Effector memory CD8-positive, alpha-beta T cell (primary cell): Measurements from ENCODE around the gene APBB1IP.
"Not testable (repeated sequence)": the region's sequence is repeated elsewhere in the genome, so short reads cannot be mapped to it uniquely, and the experiment has no call there.

Source experiments
- ATAC-seq: fragments of 150-1000 bp; cut with Tn5 transposase; replicated peaks from 2 replicates; pipeline ENCODE4 v1.10.0; 2021; ENCODE audit warnings: mild to moderate bottlenecking, moderate library complexity
- DNase-seq, 3 experiments: peaks; one replicate each; pipeline ENCODE4 v3.0.0; 2021
- H3K27ac Mint-ChIP-seq, 2 donors: one replicate each; pipeline ENCODE4 v1.8.0; 2022; ENCODE audit warnings: mild to moderate bottlenecking in 2 of 2, mixed read lengths in 2 of 2, moderate library complexity in 2 of 2
- H3K27me3 Mint-ChIP-seq, 2 donors: one replicate each; pipeline ENCODE4 v1.8.0; 2022; ENCODE audit warnings: mixed read lengths in 2 of 2
- H3K36me3 Mint-ChIP-seq: one replicate; pipeline ENCODE4 v1.8.0; 2022; ENCODE audit warnings: mild to moderate bottlenecking, moderate library complexity, mixed read lengths; ENCODE audit not compliant: insufficient read depth
- H3K4me1 Mint-ChIP-seq, 2 donors: one replicate each; pipeline ENCODE4 v1.8.0; 2022; ENCODE audit warnings: low read depth in 2 of 2, mixed read lengths in 2 of 2
- H3K4me3 Mint-ChIP-seq, 2 donors: one replicate each; pipeline ENCODE4 v1.8.0; 2022; ENCODE audit warnings: mild to moderate bottlenecking in 2 of 2, mixed read lengths in 2 of 2, moderate library complexity in 2 of 2
- H3K9me3 Mint-ChIP-seq, 2 donors: one replicate each; pipeline ENCODE4 v1.8.0; 2022; ENCODE audit warnings: mixed read lengths in 2 of 2

Gene APBB1IP

DNA sequence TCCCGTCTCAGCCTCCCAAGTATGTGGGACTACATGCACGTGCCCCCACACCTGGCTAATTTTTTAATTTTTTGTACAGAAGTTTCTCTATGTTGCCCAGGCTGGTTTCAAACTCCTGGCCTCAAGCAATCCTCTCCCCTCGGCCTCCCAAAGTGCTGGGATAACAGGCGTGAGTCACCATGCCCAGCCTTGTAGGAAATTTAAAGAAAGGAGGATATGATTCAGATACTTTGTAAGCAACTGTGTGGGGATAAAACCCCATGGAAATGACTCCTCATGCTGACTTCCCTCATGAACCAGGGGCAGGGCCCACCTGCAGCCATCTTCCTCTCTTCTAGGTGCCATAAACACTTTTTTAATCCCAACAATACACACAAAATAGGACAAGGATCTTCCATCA, 50.2 kb downstream of the APBB1IP start:
- H3K4me3 Mint-ChIP-seq: peak overlapping the region in 1 of 2 donors; percentile 16

GRCh38 chr10:26489081-26489480, 50.9 kb downstream of the APBB1IP start:
- H3K4me1 Mint-ChIP-seq: peaks cover 41 to 48% of the 10 kb centered on the region in 2 donors

More for the DNA sequence above, 50.2 kb downstream of the APBB1IP start:
- H3K4me1 Mint-ChIP-seq: peaks cover 45 to 55% of the 10 kb centered on the region in 2 donors
- ATAC-seq (no peak), DNase-seq (no peak)
- H3K27ac Mint-ChIP-seq: peak overlapping the region; percentile 93 to 98
- peaks cover 41% of the 10 kb centered on the region for H3K36me3 Mint-ChIP-seq
- H3K27me3 Mint-ChIP-seq: no peaks in the 10 kb centered on the region
- H3K9me3 Mint-ChIP-seq: no peaks in the 10 kb centered on the region

DNA sequence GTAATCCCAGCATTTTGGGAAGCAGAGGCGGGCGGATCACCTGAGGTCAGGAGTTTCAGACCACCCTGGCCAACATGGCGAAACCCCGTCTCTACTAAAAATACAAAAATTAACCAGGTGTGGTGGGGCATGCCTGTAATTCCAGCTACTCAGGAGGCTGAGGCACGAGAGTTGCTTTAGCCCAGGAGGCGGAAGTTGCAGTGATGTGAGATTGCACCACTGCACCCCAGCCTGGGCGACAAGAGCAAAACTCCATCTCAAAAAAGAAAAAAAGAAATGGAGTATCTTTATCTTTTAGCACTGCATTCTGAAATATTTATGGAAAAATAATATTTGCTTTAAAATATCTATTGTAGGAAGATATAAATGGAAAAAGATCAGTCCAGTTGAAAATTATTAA, 52.2 kb downstream of the APBB1IP start:
- not testable (repeated sequence) for ATAC-seq, DNase-seq, H3K4me3 Mint-ChIP-seq, H3K9me3 Mint-ChIP-seq, H3K27me3 Mint-ChIP-seq
- peaks cover 59% of the 10 kb centered on the region for H3K36me3 Mint-ChIP-seq
- peak overlapping the region; percentile 75 to 98 for H3K27ac Mint-ChIP-seq
- peaks cover 37 to 43% of the 10 kb centered on the region in 2 donors for H3K4me1 Mint-ChIP-seq

More at GRCh38 chr10:26489081-26489480, 50.9 kb downstream of the APBB1IP start:
- Mint-ChIP-seq H3K9me3 (no peaks in the 10 kb centered on the region), H3K27me3 (no peaks in the 10 kb centered on the region), H3K4me3 (peak overlapping the region in 1 of 2 donors; percentile 16), H3K27ac (peak overlapping the region; percentile 93 to 98), H3K36me3 (peaks cover 49% of the 10 kb centered on the region)
- ATAC-seq (no peak), DNase-seq (no peak)

DNA sequence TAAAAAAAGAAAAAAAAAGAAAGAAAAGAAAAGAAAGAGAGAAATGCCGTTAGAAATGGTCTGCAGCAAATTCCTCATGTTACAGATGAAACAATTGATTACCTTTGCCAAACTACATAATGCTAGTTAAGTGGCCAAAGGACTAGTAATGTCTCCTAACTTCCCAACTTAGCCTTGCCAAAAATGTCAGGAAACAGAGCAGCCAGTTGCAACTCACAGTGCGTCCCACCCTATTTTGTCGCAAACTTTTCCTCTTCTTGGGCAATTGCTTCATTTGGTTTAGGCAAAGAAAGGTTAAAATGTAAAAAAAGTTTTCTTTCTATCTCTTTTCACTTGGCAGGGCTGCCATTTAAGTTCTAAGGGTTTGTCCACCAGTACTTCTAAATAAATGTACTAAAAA, 53.1 kb downstream of the APBB1IP start:
- ATAC-seq: no peak
- peaks cover 60% of the 10 kb centered on the region for H3K36me3 Mint-ChIP-seq

DNA sequence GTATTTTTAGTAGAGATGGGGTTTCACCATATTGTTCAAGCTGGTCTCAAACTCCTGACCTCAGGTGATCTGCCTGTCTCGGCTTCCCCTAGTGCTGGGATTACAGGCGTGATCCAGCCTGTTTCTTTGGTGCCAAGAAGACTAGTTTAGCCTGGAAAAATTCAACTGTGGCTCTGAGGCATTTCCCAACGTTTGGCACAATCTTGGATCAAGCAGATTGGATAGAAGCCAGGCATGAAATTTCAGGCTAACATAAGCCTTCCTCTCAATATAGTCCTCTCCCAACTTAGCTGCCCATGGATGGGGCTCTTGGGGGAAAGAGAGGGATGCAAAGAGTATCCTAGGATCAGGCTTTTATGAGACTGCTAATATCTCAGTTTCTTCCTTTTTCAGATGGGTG, 53.8 kb downstream of the APBB1IP start:
- H3K4me1 Mint-ChIP-seq: peaks cover 25 to 30% of the 10 kb centered on the region in 2 donors
- DNase-seq (no peak), ATAC-seq (no peak)
- H3K27ac Mint-ChIP-seq: peak overlapping the region; percentile 35 to 66
- peaks cover 66% of the 10 kb centered on the region for H3K36me3 Mint-ChIP-seq
- H3K27me3 Mint-ChIP-seq: no peaks in the 10 kb centered on the region
- no peaks in the 10 kb centered on the region for H3K9me3 Mint-ChIP-seq
- no peak overlapping the region for H3K4me3 Mint-ChIP-seq

More for the DNA sequence above, 53.1 kb downstream of the APBB1IP start:
- Mint-ChIP-seq H3K4me1 (peaks cover 30 to 37% of the 10 kb centered on the region in 2 donors), H3K9me3 (no peaks in the 10 kb centered on the region), H3K27me3 (no peaks in the 10 kb centered on the region), H3K4me3 (no peak overlapping the region), H3K27ac (peak overlapping the region; percentile 52 to 66)
- DNase-seq: no peak

DNA sequence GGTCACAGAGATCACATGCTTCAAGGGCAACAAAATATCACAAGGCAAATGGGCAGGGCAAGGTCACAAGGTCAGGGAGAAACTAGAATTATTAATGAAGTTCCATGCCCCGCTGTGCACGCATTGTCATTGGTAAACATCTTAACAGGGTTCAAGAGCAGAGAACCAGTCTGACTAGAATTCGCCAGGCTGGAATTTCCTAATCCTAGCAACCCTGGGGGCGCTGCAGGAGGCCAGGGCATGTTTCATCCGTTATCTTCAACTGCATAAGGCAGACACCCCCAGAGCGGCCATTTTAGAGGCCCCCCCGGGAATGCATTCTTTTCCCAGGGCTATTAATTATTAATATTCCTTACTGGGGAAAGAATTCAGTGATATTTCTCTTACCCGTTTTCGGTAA, 54.6 kb downstream of the APBB1IP start:
- Mint-ChIP-seq H3K36me3 (peaks cover 66% of the 10 kb centered on the region), H3K4me1 (peaks cover 18 to 22% of the 10 kb centered on the region in 2 donors), H3K27ac (peak overlapping the region in 1 of 2 donors; percentile 35)
- not testable (repeated sequence) for DNase-seq, H3K4me3 Mint-ChIP-seq, ATAC-seq, H3K9me3 Mint-ChIP-seq, H3K27me3 Mint-ChIP-seq

DNA sequence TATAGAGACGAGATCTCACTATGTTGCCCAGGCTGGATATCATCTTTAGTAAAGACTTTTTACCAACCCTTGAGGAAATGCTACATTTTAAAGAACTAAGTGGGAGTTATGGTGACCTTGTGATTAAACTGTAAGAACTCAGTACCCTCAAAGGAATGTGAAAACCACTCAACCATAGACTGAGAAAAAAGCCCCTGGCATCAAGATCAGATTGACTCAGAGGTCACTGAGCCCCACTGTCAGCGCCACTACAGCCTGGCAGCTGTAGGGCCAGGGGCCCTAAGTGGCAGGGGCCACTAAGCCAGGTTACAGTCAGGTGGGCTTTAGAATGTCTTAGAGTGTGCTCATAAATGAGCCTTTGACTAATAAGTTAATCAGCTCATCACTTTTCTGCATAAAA, 55.9 kb downstream of the APBB1IP start:
- no peak for ATAC-seq
- no peaks in the 10 kb centered on the region for H3K27me3 Mint-ChIP-seq

GRCh38 chr10:26499426-26499825, 61.3 kb downstream of the APBB1IP start:
- peak overlapping the region; percentile 54 to 67 for H3K27ac Mint-ChIP-seq
- peaks cover 92% of the 10 kb centered on the region for H3K36me3 Mint-ChIP-seq
- peaks cover 12 to 23% of the 10 kb centered on the region in 2 donors for H3K4me1 Mint-ChIP-seq
- no peaks in the 10 kb centered on the region for H3K27me3 Mint-ChIP-seq
- no peaks in the 10 kb centered on the region for H3K9me3 Mint-ChIP-seq
- H3K4me3 Mint-ChIP-seq: no peak overlapping the region
- DNase-seq (no peak), ATAC-seq (no peak)

More for the DNA sequence above, 55.9 kb downstream of the APBB1IP start:
- H3K4me3 Mint-ChIP-seq: no peak overlapping the region
- H3K36me3 Mint-ChIP-seq: peaks cover 70% of the 10 kb centered on the region
- H3K9me3 Mint-ChIP-seq: no peaks in the 10 kb centered on the region
- H3K27ac Mint-ChIP-seq: peak overlapping the region in 1 of 2 donors; percentile 23
- no peak for DNase-seq
- H3K4me1 Mint-ChIP-seq: peaks cover 10 to 12% of the 10 kb centered on the region in 2 donors

- DNase-seq (no peak), ATAC-seq (no peak)
- H3K27ac Mint-ChIP-seq: peak overlapping the region; percentile 69 to 79
- no peak overlapping the region for H3K4me3 Mint-ChIP-seq
- no peaks in the 10 kb centered on the region for H3K27me3 Mint-ChIP-seq
- H3K4me1 Mint-ChIP-seq: peaks cover 17 to 30% of the 10 kb centered on the region in 2 donors
- no peaks in the 10 kb centered on the region for H3K9me3 Mint-ChIP-seq
- H3K36me3 Mint-ChIP-seq: peaks cover 83% of the 10 kb centered on the region
Observed at GRCh38 chr10:26502986-26503385, 64.8 kb downstream of the APBB1IP start.

DNA sequence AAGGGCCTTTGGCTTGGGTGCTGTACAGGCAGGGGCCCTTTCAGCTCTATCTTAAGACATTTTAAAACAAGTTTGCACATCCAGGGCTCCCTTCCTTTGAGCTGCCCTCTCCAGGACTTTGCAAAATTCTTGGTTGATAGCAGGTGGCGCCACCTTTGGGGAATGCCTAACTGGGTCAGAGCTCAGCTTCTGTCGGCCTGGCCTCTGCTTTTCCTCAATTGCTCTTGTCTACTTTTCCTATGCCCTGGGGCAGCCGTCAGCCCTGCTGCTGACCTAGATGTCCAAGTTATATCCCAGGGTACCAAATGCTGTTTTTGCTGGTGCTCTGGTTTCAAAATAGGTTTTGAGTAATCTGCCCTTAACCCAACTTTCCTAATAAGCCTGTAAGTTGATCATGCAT, 65.8 kb downstream of the APBB1IP start:
- no peaks in the 10 kb centered on the region for H3K9me3 Mint-ChIP-seq
- H3K4me1 Mint-ChIP-seq: peaks cover 17 to 30% of the 10 kb centered on the region in 2 donors
- peaks cover 74% of the 10 kb centered on the region for H3K36me3 Mint-ChIP-seq
- ATAC-seq (peak; percentile 40), DNase-seq (no peak)
- H3K27me3 Mint-ChIP-seq: no peaks in the 10 kb centered on the region
- peak overlapping the region; percentile 69 to 79 for H3K27ac Mint-ChIP-seq
- no peak overlapping the region for H3K4me3 Mint-ChIP-seq

DNA sequence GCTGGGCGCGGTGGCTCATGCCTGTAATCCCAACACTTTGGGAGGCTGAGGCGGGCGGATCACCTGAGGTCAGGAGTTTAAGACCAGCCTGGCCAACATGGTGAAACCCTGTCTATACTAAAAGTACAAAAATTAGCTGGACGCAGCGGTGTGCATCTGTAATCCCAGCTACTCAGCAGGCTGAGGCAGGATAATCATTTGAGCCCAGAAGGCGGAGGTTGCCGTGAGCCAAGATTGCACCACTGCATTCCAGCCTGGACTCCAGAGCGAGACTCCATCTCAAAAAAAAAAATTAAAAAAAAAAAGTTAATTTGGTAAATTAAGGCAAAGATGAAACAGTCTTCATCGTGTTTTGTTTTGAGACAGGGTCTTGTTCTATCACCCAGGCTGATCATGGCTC, 66.3 kb downstream of the APBB1IP start:
- H3K9me3 Mint-ChIP-seq, ATAC-seq, DNase-seq, H3K4me3 Mint-ChIP-seq, H3K27me3 Mint-ChIP-seq: not testable (repeated sequence)
- H3K36me3 Mint-ChIP-seq: peaks cover 69% of the 10 kb centered on the region
- H3K4me1 Mint-ChIP-seq: peaks cover 16 to 32% of the 10 kb centered on the region in 2 donors
- H3K27ac Mint-ChIP-seq: peak overlapping the region in 1 of 2 donors; percentile 69

DNA sequence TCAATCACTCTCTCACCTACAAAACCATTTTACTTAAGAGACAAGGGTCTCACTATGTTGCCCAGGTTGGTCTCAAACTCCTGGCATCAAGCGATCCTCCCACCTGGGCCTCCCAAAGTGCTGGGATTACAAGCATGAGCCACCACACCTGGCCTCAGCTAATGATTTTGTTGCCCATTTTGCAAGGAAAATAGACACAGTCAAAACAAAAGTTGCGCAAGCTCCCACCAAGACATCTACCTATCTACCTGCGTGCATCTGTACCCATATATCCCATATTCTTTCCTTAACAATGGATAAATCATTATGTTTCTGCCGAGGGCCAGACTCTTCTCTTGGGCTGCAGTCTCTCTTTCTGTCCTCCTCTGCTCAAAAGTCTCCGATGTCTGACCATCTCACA, 67.3 kb downstream of the APBB1IP start:
- Mint-ChIP-seq H3K36me3 (peaks cover 59% of the 10 kb centered on the region), H3K9me3 (no peaks in the 10 kb centered on the region), H3K4me3 (no peak overlapping the region), H3K27ac (peak overlapping the region; percentile 71 to 74), H3K27me3 (no peaks in the 10 kb centered on the region), H3K4me1 (peaks cover 10 to 26% of the 10 kb centered on the region in 2 donors)
- DNase-seq (no peak), ATAC-seq (no peak)

GRCh38 chr10:26506736-26507135, 68.6 kb downstream of the APBB1IP start:
- H3K4me3 Mint-ChIP-seq: no peak overlapping the region
- DNase-seq: no peak
- H3K36me3 Mint-ChIP-seq: peaks cover 52% of the 10 kb centered on the region
- H3K9me3 Mint-ChIP-seq: no peaks in the 10 kb centered on the region
- H3K27ac Mint-ChIP-seq: peak overlapping the region; percentile 28 to 49
- H3K27me3 Mint-ChIP-seq: no peaks in the 10 kb centered on the region
- ATAC-seq: no peak
- peaks cover 6 to 21% of the 10 kb centered on the region in 2 donors for H3K4me1 Mint-ChIP-seq

DNA sequence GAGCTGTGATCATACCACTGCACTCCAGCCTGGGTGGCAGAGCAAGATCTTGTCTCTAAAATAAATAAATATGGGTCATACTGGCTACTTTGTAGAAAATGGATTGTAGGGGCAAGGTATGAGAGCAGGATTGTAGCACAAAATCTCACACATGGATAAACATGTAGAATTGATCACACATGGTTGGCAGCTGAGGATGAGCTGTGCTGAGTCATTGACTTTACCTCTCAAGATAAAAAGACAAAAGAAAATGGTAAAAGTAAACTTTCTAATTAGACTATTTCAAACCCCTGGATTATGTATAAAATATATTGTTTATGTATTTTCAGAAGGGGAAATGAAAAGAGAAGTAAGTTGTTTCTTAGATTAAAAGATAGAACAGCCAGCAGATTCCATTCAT, 69.3 kb downstream of the APBB1IP start:
- Mint-ChIP-seq H3K27ac (peak overlapping the region; percentile 28 to 49), H3K27me3 (no peaks in the 10 kb centered on the region), H3K4me1 (peaks cover 6 to 21% of the 10 kb centered on the region in 2 donors), H3K4me3 (no peak overlapping the region), H3K9me3 (no peaks in the 10 kb centered on the region), H3K36me3 (peaks cover 52% of the 10 kb centered on the region)
- ATAC-seq (no peak), DNase-seq (no peak)
